GM19397 (cell line): ENCODE measurements around the gene RAB43.
"Not testable (repeated sequence)": the region's sequence is repeated elsewhere in the genome, so short reads cannot be mapped to it uniquely, and the experiment has no call there.

ENCODE experiments used
- ATAC-seq: cut with Tn5 transposase; IDR thresholded peaks from one replicate; pipeline ENCODE4 v1.9.1; 2021; ENCODE audit warnings: mild to moderate bottlenecking, moderate library complexity; ENCODE audit not compliant: unreplicated experiment

The RAB43 gene

DNA sequence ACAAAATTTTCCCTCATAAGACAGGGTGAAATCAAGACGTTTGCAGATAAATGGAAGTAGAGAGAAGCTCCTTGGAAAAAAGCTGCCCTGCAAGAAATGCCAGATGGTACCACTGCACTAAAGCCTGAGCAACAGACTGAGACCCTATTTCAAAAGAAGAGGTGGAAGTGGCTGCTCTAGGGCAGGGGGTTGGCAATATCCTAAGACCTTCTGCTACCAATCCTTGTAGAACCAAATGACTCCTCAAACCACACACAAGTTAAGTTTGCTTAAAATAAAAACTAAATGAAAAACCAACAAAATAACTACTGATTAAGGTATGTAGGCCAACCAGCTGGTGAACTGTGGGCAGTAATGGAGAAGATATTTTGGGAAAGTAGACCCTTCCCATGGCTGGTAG lies 21.3 kb downstream of the RAB43 start:
- no peak for ATAC-seq

DNA sequence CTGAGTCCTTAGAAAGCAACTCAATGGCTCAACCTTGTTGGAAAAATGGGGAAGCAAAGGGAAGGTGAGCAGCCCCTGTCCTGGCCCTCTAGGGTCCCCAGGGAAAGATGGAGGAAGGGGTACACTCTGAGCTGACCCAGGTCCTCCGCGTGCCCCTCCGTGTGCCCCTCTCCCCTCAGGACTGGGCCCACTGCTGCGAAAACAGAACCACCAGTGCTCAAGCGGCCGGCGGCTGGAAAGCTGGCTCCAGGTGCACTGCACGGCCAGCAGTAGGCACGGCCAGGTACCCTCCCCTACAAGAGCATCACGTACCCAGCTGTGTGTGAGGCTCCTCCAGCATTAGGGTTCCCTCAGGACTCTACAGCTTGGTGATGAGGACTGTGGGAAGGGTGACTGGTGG lies 26.3 kb downstream of the RAB43 start:
- ATAC-seq = no peak

DNA sequence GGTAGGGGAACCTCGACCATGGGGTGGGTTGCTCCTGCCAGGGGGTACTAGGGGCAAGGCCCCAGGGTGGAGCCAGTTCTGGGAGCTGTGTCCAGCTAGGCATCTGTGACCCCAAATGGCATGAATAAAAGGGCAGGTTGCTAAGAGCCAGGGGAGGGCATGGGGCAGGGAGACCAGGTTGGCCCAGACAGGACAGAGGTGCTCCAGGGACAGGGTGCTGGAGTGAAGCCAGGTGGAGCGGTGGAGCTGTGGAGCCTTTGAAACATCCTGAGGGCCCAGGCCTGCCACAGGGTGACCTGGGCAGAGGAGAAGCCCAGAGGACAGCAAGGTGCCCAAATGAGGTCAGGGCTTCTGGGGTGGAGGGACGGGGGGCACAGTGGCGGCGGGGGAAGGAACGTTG lies 33.3 kb downstream of the RAB43 start:
- ATAC-seq = not testable (repeated sequence)

DNA sequence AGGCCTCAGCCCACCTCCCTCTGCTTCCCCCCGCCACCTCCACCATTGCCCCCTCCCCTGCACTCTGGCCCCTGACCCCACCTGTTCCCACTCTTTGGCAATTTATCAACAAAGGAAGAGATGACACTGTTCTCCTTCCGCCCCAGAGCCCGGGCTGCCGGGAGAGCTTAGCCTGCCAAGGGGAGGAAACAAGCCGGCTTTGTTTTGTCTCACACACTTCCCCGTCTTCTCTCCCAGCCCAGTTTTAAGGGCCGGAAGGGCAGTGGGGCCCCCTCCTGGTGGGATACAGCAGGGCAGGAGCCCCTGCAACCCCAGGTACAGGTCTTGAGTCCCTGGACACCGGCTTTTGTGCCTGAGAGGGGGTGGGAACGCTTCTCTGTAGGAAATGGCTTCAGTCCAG lies 33.7 kb downstream of the RAB43 start:
- not testable (repeated sequence) for ATAC-seq

DNA sequence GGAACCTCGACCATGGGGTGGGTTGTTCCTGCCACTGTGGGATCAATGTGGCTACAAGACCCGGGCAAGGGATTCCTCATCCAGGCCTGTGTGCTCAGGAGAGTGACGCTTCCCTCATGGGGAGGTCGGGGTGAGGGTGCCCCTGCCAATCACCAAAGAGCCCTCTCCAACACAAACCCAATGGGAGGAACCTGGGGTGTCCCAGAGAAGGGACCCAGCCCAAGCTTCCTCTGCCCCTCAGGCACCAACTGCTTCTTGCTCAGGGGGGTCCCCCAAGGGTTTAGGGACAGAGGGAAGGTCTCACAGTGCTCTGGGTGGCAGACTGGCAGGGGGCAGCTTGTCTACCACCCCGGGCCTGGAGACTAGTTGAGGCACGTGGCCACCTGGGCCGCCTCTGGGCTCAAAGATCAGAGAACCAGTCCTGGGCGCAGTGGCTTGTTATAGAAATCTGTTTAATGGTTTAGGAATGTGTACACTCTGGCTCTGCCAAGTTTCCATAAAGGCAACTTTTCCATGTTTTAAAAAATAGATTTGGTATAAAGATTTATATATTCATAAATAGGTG lies 34.4 kb downstream of the RAB43 start:
- no peak for ATAC-seq

DNA sequence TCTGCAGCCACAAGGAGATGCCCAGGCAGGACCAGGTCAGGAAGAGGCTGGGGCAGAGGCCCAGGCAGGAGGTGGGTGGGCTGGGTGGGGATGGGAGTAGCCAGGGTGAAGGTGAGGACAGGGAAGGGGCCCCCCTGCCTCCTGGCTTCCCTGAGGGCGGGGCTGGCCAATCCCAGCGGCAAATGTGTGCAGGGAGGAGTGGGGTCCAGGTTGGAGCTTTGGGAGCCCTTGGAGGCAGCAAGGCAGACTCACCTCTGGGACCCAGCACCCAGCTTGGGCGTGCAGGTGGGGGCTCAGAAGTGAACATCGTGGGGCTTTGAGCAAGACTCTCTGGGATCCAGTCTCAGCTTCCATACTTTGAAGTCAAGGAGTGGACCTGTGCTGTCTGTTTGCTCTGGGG lies 35.8 kb downstream of the RAB43 start:
- ATAC-seq = no peak

DNA sequence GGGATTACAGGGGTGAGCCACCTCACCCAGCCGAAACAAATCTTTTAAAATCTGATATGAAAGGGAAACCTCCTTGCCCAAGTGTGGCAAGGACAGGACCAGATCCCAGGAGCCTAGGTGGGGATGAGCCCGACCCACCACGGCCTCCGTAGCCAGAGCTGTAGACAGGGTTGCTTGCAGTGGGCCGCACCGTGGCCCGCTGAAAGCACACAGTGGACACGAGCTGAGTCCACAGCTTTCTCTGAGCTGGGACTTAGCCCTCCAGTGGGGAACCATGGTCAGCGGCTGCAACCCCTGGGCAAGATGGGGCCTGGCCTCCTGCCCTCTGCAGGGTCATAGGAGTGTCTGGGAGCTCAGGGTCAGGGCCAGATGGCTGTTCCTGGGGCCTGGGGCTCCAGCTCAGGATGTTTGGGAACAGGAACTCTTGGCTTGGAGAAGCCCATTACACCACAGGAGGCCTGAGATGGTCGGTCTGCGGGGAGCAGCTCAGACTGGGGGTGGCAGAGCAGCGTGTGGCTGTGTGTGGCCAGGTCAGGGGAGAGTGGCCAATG lies 36.4 kb downstream of the RAB43 start:
- ATAC-seq = no peak

DNA sequence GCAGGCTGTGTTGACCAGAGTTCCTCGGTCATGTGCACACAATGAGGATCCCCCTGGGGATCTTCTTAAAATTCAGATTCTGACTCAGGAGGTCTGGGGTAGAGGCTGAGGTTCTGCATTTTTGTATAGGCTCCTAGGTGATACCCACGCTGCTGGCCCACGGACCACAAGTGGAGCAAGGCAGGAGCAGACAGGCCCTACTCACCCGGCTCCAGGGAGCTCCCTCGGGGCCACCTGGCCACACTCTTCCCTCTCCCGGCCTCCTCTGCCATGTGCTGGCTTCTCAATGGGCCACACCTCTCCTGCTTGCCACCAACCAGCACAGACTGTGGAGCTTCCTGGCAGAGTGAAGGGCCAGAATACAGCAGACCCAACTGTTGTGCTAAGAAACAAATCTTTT lies 37.1 kb downstream of the RAB43 start:
- ATAC-seq = no peak

DNA sequence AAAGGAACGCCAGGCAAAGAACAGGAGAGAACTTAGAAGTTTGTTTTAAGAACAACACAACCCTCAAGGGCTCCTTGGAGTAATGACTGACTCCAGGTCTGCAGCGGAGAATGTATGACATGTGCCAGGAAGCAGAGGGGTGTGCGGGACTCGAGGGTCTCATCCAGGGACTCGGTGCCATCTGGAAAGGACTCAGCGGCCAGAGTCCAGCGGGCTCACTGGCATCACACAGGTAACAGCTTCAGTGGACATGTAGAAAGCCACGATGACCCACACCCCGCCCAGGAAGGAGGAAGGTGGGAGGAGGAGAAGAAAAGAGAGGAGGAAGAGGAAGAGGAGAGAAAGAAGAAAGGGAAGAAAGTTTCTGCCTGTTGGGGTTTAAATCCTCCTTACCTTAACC lies 39.6 kb downstream of the RAB43 start:
- no peak for ATAC-seq

DNA sequence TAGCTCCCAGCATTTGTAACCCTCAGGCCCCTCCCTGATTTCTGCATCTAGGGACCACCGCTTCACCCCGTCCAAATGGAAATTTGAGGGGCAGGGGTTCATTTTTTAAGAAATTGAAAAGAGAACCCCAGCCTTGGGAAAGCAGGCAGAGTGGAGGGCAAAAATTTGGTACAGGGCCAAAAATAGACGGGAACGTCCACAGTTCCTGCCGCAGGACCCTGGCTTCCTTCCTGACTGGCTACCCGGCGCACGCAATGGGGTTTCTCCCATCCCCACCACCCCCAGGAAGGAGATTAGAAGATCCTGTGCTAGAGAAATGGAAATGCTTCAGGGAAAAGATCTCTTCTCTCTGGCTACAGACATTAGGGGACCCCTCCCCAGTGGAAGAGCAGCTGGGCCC lies 40.1 kb downstream of the RAB43 start:
- no peak for ATAC-seq

DNA sequence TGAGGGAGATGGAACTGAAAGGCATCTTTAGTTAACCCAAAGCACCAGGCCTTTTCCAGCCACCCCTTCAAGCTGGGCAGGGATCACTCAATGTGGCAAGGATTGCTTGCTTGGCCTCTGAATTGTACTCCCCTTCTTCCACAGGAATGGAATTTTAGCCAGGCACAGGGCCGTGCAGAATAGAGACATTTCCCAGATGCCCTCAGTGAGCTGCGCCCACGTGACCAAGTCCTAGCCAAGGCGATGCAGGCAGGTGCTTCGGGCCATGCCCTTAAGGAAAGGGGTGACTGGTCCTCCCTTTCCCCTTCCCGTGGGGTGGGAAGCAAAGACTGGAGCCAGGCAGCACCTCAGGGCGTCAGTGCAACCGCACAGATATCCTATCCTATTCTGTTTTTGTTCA lies 43.1 kb downstream of the RAB43 start:
- ATAC-seq = no peak

DNA sequence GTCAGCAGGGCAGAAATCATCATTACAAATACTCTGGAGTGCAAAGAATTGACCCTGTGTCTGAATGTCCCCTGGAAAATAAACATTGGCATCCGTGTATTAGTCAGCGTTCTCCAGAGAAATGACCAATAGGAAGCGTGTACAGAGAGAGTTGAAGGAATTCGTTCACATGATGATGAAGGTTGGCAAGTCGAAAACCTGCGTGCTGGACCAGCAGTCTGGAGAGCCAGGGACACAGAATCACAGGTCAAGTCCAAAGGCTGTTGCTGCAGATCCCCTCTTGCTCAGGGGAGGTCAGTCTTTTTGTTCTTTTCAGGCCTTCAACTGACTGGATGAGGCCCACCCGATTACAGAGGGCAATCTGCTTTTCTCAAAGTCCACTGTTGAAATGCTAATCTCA lies 44.4 kb downstream of the RAB43 start:
- no peak for ATAC-seq

DNA sequence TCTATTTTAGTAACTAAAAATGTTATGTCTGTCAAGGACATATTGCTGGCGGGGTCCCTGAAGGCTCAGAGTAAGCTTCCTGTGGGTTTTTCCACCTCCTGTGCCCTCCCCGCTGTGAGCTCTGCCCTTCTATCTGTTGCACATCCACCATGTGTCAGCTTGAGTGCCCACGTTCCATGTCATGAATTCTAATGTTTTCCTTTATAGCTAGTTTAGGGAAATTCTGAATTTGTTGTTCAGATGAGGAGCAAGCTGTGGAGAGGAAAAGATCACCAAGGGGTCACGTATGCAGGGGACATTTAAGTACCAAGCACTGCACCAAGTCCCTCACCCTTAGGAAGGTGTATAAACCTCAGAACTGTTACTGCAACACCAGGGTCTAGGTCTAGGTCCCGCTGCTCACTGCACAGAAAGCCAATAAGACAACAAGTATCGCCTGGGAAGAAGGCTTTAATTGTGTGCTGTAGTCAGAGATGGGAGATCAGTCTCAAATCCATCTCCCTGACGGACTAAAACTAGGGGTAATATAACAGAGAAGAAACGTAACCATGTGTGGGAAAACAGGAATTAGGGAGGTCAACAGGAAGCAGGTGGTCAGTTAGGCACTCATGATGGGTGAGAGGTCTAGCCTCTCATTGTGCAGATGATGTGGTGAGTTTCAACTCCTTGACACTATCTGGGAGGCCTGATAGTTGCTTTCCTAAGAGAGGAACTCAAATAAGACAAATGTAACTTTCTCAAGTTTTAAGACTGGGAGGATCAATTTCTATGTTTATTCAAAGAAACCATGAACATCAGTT lies 51.3 kb downstream of the RAB43 start:
- ATAC-seq = no peak

DNA sequence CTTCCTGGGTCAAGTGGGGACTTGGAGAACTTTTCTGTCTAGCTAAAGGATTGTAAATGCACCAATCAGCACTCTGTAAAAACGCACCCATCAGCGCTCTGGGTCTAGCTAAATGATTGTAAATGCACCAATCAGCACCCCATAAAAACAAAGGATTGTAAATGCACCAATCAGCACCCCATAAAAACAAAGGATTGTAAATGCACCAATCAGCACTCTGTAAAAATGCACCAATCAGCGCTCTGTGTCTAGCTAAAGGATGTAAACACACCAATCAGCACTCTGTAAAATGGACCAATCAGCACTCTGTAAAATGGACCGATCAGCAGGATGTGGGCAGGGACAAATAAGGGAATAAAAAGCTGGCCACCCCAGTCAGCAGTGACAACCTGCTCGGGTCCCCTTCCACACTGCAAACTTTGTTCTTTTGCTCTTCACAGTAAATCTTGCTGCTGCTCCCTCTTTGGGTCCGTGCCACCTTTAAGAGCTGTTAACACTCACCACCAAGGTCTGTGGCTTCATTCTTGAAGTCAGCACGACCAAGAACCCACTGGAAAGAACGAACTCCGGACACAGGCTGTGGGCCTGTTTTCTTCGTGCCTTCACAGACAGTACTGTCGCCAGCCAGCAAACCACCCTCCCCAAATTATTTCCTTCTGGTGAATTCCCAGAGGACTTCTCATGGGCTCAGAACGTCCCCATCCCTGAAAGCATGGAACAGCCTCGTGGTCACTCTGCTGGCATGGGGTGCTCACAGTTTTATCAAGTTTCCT lies 52.1 kb downstream of the RAB43 start:
- ATAC-seq = not testable (repeated sequence)

DNA sequence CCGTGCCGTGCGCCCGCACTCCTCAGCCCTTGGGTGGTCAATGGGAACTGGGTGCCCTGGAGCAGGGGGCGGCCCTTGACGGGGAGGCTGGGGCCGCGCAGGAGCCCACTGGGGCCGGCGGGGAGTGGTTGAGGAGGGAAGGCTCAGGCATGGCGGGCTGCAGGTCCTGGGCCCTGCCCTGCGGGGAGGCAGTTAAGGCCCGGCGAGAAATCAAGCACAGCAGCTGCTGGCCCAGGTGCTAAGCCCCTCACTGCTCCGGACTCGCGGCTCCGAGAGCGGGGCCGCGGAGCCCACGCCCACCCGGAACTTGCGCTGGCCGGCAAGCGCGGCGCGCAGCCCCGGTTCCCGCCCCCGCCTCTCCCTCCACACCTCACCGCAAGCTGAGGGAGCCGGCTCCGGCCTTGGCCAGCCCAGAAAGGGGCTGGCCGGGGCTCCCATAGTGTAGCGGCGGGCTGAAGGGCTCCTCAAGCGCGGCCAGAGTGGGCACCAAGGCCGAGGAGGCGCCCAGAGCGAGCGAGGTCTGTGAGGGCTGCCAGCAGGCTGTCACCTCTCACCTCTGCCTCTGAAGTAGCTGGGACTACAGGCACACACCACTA lies 53.2 kb downstream of the RAB43 start:
- ATAC-seq = no peak

DNA sequence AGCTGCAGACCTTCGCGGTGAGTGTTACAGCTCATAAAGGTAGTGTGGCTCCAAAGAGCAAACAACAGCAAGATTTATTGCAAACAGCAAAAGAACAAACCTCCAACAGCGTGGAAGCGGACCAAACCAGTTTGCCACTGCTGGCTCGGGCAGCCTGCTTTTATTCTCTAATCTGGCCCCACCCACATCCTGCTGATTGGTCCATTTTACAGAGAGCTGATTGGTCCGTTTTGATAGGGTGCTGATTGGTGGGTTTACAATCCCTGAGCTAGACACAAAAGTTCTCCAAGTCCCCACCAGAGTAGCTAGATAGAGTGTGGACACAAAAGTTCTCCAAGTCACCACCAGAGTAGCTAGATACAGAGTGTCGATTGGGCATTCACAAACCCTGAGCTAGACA lies 53.9 kb downstream of the RAB43 start:
- not testable (repeated sequence) for ATAC-seq

DNA sequence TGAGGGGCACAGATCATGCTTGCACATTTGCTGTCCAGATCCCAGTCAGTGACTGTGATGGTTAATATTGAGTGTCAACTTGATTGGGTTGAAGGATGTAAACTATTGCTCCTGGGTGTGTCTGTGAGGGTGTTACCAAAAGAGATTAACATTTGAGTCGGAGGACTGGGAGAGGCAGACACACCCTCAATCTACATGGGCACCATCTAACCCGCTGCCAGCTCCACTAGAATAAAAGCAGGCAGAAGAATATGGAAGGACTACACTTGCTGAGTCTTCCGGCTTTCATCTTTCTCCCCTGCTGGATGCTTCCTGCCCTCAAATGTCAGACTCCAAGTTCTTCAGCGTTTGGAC lies 55.9 kb downstream of the RAB43 start:
- no peak for ATAC-seq

DNA sequence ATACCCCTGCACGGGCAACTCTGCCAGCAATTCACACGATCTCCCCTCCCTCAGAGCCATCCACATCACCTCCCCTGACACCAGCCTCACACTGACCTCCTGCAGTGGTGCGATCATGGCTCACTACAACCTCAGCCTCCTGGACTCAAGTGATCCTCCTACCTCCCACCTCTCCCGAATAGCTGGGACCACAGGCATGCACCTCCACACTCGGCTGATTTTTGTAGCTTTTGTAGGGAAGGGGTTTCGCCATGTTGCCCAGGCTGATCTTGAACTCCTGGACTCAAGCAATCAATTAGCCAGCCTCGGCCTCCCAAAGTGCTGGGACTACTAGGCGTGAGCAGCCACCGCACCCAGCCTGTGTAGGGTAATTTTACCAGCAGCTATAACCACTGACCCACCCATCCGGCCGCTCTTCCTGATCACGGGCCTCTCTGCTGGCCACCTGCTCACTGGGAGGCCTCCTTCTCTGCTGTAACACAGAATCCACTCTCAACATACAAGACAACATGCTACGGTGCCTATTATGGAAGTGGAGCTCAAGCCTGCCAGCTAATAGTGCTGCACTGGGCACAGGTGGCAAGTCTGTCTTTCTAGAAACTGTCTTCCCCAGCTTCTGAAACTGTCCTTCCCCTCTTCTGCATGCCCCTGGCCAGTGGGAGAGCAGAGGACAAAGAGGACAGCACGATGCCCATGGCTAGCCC lies 56.4 kb downstream of the RAB43 start:
- ATAC-seq = no peak

DNA sequence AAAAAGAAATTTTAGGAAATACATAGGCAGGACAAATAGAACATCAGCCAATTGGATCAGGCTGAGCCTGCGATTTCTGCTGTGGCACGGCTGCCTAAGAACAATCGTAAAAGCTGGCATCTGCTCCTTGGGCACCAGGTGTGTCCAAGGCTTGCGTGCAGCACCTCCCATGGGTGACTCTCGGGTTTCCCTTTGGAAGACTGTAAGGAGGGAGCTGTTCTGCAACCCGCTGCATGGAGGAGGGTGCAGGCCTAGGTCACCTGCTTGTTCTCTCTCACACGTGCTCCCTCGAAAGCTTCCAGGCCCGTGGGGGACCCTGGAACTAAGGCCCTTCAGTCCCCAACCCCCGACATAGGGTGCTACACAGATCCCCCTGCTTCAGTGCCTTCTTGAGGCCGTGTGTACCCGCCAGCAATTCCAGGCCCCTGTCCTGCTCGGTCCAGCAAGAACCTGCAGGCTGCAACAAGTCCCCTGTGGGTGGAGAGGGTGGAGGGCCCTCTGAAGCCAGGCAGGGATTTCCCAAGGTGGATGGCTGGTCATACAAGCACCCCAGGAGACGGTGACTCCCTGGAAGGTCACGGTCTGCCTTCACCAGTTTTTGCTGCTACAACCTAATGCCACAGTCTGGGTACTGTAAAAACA lies 57.6 kb downstream of the RAB43 start:
- ATAC-seq = no peak

DNA sequence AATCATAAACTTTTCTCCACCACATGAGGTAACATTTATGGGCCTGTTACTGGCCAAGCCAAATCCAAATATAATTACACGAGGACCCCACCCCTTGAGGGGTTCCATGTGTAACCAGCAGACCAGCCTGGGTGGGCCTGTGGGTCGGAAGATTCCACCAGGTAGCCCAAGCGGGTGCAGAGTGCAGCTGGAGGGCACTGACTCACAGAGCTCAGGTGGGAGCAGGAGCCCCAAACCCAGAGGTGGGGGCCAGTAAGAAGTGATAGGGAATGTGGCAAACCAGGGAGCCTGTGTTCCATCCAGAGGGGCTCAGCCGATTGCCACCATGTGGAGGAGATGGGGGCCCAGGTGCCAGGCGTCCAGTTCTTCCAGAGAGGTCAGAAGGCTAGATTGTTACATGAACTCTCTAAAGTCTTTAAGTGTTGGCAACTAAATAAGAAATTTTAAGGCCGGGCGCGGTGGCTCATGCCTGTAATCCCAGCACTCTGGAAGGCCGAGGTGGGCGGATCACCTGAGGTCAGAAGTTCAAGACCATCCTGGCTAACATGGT lies 58.4 kb downstream of the RAB43 start:
- no peak for ATAC-seq
